ENCODE data around the gene CTDSPL.

The CTDSPL gene

GRCh38 chr3:37891227-37891626, 29.5 kb downstream of the CTDSPL start:
- DNase-seq (ENCODE audit: low read depth, low spot score) = no peak

- no peak for DNase-seq (ENCODE audit: low read depth, low spot score)
These were observed 31.4 kb downstream of the CTDSPL start for GRCh38 chr3:37892927-37893600.

DNA sequence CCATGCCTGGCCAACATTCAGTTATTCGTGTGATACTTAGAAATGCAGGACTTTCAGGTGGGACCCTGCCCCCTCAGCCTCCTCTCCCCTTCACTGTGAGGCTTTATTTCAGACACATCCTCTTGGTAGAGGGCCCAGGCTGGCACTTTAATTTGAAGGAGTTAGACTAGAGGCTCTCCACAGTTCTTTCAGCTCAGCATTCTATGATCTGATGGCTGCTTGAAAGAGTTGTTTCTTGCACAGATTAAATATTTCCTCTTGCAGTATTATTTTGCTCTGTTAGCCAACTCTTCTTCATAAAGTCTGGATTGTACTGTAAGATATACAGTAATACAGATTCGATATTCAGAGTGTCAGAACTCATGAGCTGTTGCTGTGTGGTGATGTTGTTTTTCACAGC, 35.1 kb downstream of the CTDSPL start:
- DNase-seq (ENCODE audit: low read depth, low spot score) = no peak

GRCh38 chr3:37897763-37898162, 36.1 kb downstream of the CTDSPL start:
- no peak for DNase-seq (ENCODE audit: low read depth, low spot score)

- no peak for DNase-seq (ENCODE audit: low read depth, low spot score)
These were observed 36.7 kb downstream of the CTDSPL start for GRCh38 chr3:37898424-37898823.

- DNase-seq (ENCODE audit: low read depth, low spot score) = no peak
These were observed 37.5 kb downstream of the CTDSPL start for GRCh38 chr3:37899101-37899707.

DNA sequence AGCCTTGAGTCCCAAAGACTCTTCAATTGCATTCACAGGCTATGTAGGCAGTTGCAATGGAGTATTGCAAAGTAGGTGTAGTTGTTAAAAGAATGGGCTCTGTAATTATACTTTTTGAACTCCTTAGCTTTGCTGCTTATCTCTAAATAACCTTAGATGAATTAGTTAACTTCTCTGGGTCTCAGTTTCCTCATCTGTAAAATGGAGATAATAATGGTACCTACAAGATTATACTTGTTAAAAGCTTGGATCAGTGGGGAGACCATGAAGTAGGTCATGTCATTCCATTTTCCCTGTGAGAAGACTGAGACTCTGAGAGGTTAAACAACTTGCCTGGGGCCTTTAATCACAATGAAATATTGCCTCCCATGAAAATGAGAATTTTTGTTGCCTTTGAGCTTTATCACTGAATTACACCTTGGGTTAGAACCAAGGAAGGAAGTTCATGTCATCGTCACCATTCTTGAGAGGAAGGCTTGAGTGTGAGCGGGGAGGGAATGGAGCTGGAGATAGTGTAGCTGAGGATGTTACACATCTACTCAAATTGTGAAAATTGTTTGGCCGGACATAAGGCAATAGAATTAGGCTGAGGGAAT, 38.1 kb downstream of the CTDSPL start:
- no peak for DNase-seq (ENCODE audit: low read depth, low spot score)

GRCh38 chr3:37901721-37902120, 40.0 kb downstream of the CTDSPL start:
- DNase-seq (ENCODE audit: low read depth, low spot score) = no peak

- DNase-seq (ENCODE audit: low read depth, low spot score) = no peak
These were observed 41.0 kb downstream of the CTDSPL start for GRCh38 chr3:37902674-37903073.

GRCh38 chr3:37903320-37903719, 41.6 kb downstream of the CTDSPL start:
- no peak for DNase-seq (ENCODE audit: low read depth, low spot score)

GRCh38 chr3:37903734-37904133, 42.1 kb downstream of the CTDSPL start:
- no peak for DNase-seq (ENCODE audit: low read depth, low spot score)

DNA sequence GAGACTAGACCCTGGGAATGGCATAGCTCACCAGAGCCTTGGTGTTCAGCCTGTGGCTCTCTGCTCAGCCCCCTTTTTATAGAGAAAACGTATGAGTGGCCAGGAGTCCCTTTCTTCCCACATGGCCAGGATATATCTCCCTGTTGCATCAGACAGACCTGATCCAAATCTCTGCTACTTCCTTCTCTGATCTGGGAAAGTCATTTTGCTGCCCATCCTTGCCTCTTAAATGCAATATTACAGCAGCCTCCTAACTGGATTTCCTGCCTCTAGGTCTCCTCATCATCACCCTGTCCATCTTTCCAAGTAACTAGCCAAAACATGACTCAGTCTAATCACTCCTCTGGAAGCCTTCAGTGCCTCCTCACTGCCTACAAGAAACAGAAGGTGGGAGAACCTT, 42.9 kb downstream of the CTDSPL start:
- no peak for DNase-seq (ENCODE audit: low read depth, low spot score)

DNA sequence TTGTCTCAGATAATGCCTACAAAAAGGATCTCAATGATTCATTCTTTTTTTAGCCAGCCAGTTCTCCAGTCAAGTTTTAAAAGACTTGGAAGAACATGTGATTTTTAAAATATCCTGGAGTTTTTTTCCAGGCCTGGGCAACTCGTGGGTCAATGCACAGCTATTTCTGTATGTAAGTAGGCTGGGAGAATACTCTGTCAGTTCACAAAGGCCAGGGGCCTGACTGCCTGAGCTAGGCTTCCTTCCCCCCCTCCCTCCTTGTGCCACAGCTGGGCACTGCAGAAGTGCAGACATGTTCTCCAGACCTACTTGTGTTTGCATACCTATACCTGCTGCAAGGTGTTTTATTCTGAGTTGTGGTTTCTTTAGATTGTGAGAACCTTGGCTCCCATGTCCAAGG, 43.7 kb downstream of the CTDSPL start:
- no peak for DNase-seq (ENCODE audit: low read depth, low spot score)

DNA sequence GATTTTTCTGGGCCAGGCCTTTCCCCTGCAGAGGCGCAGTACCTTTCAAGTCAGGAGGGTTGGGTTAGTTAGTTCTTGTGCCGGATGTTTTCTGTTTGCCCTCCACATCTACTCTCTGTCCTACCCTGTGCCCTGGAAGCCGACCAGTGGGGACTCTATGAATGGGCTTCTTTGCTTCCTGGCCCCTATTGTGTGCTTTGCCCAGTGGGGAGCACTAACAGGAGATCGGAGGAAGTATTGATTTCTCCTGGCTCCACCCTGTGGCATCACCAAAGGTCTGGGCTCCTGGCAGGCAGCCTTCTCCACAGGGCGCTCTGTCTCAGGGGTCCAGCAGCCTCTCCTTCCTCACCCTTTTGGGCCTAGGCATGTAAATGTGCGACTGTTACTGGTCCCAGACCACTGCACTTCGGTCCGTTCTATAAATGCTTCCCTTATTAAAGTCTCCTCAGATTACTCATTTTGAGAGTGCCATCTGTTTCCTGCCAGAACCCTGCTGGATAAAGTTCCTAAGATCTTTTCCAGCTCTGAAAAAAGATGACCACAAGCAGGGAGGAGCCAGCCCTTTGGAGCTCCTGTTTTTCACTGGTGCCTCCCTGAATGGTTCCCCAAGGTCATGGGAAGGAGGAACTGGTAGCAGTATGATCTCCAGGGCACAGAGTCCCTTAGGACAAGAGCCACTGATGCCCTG, 44.5 kb downstream of the CTDSPL start:
- no peak for DNase-seq (ENCODE audit: low read depth, low spot score)

- no peak for DNase-seq (ENCODE audit: low read depth, low spot score)
These were observed 45.1 kb downstream of the CTDSPL start for GRCh38 chr3:37906734-37907282.

- DNase-seq (ENCODE audit: low read depth, low spot score) = no peak
These were observed 45.7 kb downstream of the CTDSPL start for GRCh38 chr3:37907371-37907770.

- no peak for DNase-seq (ENCODE audit: low read depth, low spot score)
These were observed 46.2 kb downstream of the CTDSPL start for GRCh38 chr3:37907906-37908305.

GRCh38 chr3:37909067-37909911, 47.6 kb downstream of the CTDSPL start:
- DNase-seq (ENCODE audit: low read depth, low spot score) = no peak

GRCh38 chr3:37910671-37911400, 49.2 kb downstream of the CTDSPL start:
- no peak for DNase-seq (ENCODE audit: low read depth, low spot score)

DNA sequence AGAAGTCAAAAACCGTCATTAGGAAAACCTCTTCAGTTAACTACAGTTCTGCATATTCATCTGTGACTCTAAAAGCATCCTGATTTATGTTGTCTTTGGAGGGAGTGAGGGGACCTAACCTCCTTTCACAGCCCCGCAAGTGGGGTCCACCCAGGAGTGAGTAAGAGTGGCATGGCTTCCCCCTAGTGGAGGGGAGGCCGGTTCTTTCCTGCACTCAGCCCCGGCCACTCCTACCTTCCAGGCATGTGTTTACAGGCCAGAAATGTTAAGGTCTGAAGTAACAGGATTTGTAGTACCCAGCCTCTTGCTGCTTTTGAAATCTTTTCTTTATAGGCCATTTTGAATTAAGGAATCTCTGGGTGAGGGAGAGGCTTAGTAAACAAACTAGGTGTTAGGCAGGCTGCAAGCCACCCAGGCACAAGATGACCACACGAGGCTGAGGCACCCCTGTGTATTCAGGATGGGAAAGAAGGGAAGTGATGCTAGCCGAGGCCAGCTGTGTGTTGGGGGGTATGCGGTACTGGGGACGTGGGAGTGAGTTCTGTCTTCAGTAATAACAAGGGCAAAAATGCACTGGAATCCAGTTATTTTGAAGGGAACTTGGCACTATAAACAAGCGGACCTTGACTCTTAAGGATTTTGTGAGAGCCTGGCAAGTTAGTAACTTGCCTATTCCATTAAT, 50.5 kb downstream of the CTDSPL start:
- DNase-seq (ENCODE audit: low read depth, low spot score) = no peak

Data from iPS DF 19.7 (cell line).